Mucosa of stomach (tissue), 1 donor: ENCODE measurements around the gene NOB1.
"Not testable (repeated sequence)": the region's sequence is repeated elsewhere in the genome, so short reads cannot be mapped to it uniquely, and the experiment has no call there.

Source experiments
- H3K27me3 ChIP-seq: one replicate; pipeline ENCODE4 v1.7.0; 2013; ENCODE audit warnings: mild to moderate bottlenecking, low read length; ENCODE audit not compliant: control insufficient read depth, insufficient read depth
- H3K36me3 ChIP-seq: one replicate; pipeline ENCODE4 v1.7.0; 2013; ENCODE audit warnings: low read length; ENCODE audit not compliant: control insufficient read depth, insufficient read depth
- H3K4me1 ChIP-seq: one replicate; pipeline ENCODE4 v1.7.0; 2013; ENCODE audit warnings: mild to moderate bottlenecking, low read length; ENCODE audit not compliant: control insufficient read depth, insufficient read depth
- H3K4me3 ChIP-seq: one replicate; pipeline ENCODE4 v1.7.0; 2013; ENCODE audit warnings: low read length
- H3K9ac ChIP-seq: one replicate; pipeline ENCODE4 v1.7.0; 2013; ENCODE audit warnings: mild to moderate bottlenecking, low read length, moderate library complexity
- H3K9me3 ChIP-seq: one replicate; pipeline ENCODE4 v1.7.0; 2013; ENCODE audit warnings: mild to moderate bottlenecking, low read length, moderate library complexity; ENCODE audit not compliant: control insufficient read depth
- donor health status: Pancreatic carcinoma.

NOB1 gene

DNA sequence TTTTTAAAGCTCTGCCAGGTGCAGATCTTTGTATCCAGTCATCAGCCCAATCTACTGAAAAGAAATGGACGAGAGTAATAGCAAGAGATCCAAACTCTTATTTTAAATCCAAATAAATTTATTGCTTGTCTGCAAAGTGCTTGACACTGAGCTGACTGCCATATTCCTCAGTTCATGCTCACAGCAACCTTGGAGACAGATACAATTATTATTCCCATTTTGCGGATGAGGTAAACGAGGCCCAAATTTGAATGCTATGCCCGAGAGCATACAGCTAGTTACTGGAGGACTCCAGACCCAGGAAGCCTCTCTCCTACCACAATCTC, 620 bp downstream of the NOB1 start:
- peak overlapping the region; percentile 65 for H3K4me3 ChIP-seq
- no peaks in the 10 kb centered on the region for H3K9me3 ChIP-seq
- no peaks in the 10 kb centered on the region for H3K4me1 ChIP-seq
- H3K9ac ChIP-seq: peak overlapping the region; percentile 81
- peaks cover 1% of the 10 kb centered on the region for H3K36me3 ChIP-seq
- H3K27me3 ChIP-seq: no peaks in the 10 kb centered on the region

- peaks cover 19% of the 10 kb centered on the region for H3K36me3 ChIP-seq
- H3K9ac ChIP-seq: no peak overlapping the region
- H3K27me3 ChIP-seq: no peaks in the 10 kb centered on the region
- no peaks in the 10 kb centered on the region for H3K9me3 ChIP-seq
- H3K4me1 ChIP-seq: no peaks in the 10 kb centered on the region
- H3K4me3 ChIP-seq: no peak overlapping the region
Observed at GRCh38 chr16:69748694-69749345, 5.9 kb downstream of the NOB1 start.

- peaks cover 9% of the 10 kb centered on the region for H3K4me1 ChIP-seq
- H3K36me3 ChIP-seq: peaks cover 19% of the 10 kb centered on the region
- no peak overlapping the region for H3K4me3 ChIP-seq
- H3K27me3 ChIP-seq: no peaks in the 10 kb centered on the region
- no peaks in the 10 kb centered on the region for H3K9me3 ChIP-seq
- H3K9ac ChIP-seq: no peak overlapping the region
Observed at GRCh38 chr16:69747115-69747514, 7.6 kb downstream of the NOB1 start.

DNA sequence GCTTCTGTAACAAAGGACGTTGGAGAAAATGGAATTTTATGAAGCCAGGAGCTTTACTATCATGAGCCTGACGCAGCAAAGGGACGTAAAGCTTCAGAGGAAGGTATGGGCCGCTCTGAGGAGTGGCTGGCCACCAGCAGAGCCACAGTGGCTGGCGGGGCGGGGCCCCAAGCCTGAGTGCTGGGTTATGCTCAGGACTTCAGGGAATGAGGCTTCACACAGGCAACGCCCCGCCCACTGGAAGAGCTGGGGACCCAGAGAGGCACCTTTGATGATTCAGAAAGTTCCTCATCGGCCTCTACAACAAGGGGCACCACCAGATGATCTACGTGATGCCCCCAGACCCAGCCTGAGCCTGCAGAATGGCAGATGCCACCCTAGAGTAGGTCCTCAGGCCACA, 8.8 kb downstream of the NOB1 start:
- Histone ChIP-seq H3K4me1 (peaks cover 18% of the 10 kb centered on the region), H3K9me3 (no peaks in the 10 kb centered on the region), H3K27me3 (no peaks in the 10 kb centered on the region), H3K4me3 (no peak overlapping the region), H3K9ac (no peak overlapping the region), H3K36me3 (peaks cover 19% of the 10 kb centered on the region)

- Histone ChIP-seq H3K4me3 (no peak overlapping the region), H3K36me3 (peaks cover 19% of the 10 kb centered on the region), H3K9ac (no peak overlapping the region)
Observed at GRCh38 chr16:69745232-69745612, 9.5 kb downstream of the NOB1 start.

DNA sequence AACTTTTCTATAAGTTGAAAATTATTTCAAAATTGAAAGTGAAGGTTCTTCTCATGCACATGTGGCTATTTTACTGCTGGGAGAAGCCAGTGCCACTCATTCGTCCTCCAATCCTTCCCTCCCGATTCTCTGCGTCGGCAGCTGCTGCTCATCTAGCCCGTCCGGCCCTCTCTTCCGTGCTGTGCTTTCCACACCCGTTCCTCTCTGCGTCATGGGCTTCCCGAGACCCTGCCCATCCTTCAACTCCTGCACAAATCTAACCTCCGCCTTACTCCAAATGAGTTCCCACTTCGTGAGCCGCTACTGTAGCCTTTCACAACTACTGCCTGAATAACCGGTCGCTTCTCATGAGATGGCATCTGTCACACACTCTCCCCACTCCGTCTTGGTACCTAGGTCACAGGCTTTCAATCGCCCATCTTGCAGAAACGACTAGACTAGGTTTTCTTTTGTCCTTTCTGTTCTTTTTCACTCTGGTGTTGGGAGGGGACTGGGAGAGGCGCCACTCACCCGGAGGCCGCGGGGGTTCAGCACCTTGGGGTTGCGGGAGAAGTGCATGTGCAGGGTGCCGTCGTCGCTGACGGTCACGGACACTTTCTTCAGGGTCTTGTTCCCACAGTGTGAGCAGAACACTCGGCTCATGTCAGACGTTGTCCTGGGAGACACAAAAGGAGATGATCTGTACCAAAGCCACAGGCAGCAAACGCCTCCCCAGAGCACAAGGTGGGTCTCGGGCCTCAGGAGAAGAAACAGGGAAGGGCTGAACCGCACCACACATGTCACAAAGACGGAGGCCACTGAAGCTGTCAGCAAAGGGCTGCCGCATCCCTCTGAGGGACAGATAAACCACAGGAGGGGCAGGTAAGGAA, 10.1 kb downstream of the NOB1 start:
- H3K27me3 ChIP-seq: no peaks in the 10 kb centered on the region
- no peak overlapping the region for H3K4me3 ChIP-seq
- H3K9me3 ChIP-seq: no peaks in the 10 kb centered on the region
- peaks cover 18% of the 10 kb centered on the region for H3K4me1 ChIP-seq
- peaks cover 19% of the 10 kb centered on the region for H3K36me3 ChIP-seq
- H3K9ac ChIP-seq: no peak overlapping the region

More at GRCh38 chr16:69745232-69745612, 9.5 kb downstream of the NOB1 start:
- Histone ChIP-seq H3K9me3 (no peaks in the 10 kb centered on the region), H3K4me1 (peaks cover 18% of the 10 kb centered on the region), H3K27me3 (no peaks in the 10 kb centered on the region)

DNA sequence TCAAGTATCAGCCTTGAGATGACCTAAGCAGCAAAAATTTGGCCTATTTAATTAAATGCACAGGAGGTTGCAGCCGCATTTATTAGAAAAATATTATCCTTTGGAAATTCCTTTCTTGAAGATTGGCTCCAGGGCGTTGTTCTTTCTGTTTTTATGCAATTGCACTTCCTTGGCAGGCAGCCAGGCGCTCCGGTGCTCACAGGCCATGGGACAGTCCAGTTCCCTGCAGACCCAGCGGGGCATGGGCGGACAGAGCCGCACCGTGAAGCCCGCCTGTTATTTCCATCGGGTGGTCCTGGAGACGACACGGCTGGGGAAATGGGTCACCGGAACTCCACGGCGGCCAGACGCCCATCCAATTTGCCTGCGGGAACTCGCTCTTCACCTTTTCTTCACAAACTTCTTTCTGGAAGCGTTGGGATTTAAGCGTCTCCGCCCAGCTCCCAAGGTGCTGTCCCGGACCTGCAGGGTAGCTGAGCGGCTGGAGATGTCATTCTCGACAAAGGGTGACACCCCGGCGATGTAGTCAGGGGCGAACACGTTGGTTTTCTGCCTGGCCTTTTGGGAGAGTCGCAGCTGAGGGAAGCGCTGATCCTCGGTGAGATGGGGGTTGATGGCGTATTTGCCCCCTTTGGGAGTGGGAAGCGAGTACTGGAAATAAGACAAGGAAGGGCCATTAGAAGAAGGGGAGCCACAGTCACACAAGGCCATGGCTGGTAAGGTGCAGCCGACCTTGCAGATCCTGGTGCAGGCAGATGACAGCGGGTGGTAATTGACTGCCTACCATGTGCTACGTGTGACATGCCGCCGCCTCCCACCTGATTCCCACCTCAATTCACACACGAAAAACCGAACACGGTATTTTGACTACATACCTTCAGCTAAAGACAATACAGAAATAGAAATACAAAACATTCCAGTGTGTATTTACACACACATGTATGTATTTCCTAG, 12.5 kb downstream of the NOB1 start:
- H3K4me1 ChIP-seq: peaks cover 18% of the 10 kb centered on the region
- no peaks in the 10 kb centered on the region for H3K27me3 ChIP-seq
- H3K36me3 ChIP-seq: peaks cover 16% of the 10 kb centered on the region
- no peak overlapping the region for H3K4me3 ChIP-seq
- H3K9ac ChIP-seq: no peak overlapping the region
- no peaks in the 10 kb centered on the region for H3K9me3 ChIP-seq

DNA sequence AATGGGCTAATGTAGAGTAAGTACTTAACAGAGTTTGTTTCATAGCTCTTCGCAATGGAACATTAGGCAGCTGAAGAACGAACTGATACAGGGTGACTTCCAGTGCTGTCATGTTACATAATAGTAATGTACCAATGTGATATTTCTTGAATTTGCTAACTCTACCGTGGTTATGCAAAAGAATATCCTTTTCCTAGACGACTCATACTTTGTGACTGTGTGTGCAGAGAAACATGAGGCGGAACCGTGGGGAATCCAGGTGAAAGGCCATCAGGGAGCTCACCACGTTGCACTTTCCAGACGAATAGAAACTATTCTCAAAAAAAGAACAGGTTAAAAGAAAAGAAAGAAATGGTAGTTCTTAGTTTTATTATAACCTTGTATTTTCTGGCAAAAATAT, 13.2 kb downstream of the NOB1 start:
- no peak overlapping the region for H3K4me3 ChIP-seq
- no peak overlapping the region for H3K9ac ChIP-seq
- no peaks in the 10 kb centered on the region for H3K27me3 ChIP-seq
- H3K9me3 ChIP-seq: no peaks in the 10 kb centered on the region
- H3K36me3 ChIP-seq: peaks cover 16% of the 10 kb centered on the region
- peaks cover 18% of the 10 kb centered on the region for H3K4me1 ChIP-seq

- no peaks in the 10 kb centered on the region for H3K27me3 ChIP-seq
- H3K9ac ChIP-seq: no peak overlapping the region
- H3K4me1 ChIP-seq: peaks cover 5% of the 10 kb centered on the region
- H3K36me3 ChIP-seq: no peaks in the 10 kb centered on the region
- H3K4me3 ChIP-seq: no peak overlapping the region
- H3K9me3 ChIP-seq: no peaks in the 10 kb centered on the region
Observed at GRCh38 chr16:69732101-69732500, 22.6 kb downstream of the NOB1 start.

- not testable (repeated sequence) for H3K36me3 ChIP-seq, H3K9ac ChIP-seq, H3K4me1 ChIP-seq, H3K27me3 ChIP-seq, H3K4me3 ChIP-seq, H3K9me3 ChIP-seq
Observed at GRCh38 chr16:69731280-69731679, 23.4 kb downstream of the NOB1 start.

GRCh38 chr16:69729030-69729429, 25.7 kb downstream of the NOB1 start:
- not testable (repeated sequence) for H3K27me3 ChIP-seq, H3K36me3 ChIP-seq, H3K4me1 ChIP-seq, H3K4me3 ChIP-seq, H3K9ac ChIP-seq, H3K9me3 ChIP-seq

GRCh38 chr16:69727916-69728270, 26.8 kb downstream of the NOB1 start:
- Histone ChIP-seq H3K36me3 (no peaks in the 10 kb centered on the region), H3K9me3 (no peaks in the 10 kb centered on the region), H3K9ac (no peak overlapping the region), H3K27me3 (no peaks in the 10 kb centered on the region), H3K4me1 (peaks cover 5% of the 10 kb centered on the region), H3K4me3 (no peak overlapping the region)
